H9 (cell line): ENCODE results near the gene HNRNPF. TPM values are rescaled to one million over a fixed set of nuclear protein-coding genes. Genes with fewer than 3 reads are reported as not detected.

ENCODE experiments used
- DNase-seq: peaks from one replicate; pipeline ENCODE4 v3.0.0-alpha.2; 2017
- H2AFZ ChIP-seq: one replicate; pipeline ENCODE4 v1.6.1; 2013; ENCODE audit warnings: mild to moderate bottlenecking, low read length, control low read depth, moderate library complexity
- H2AK5ac ChIP-seq: 2 replicates; pipeline ENCODE4 v1.6.1; 2013; ENCODE audit warnings: low read length, control low read depth, mixed read lengths; ENCODE audit not compliant: insufficient read length
- H2BK120ac ChIP-seq: one replicate; pipeline ENCODE4 v1.6.1; 2013; ENCODE audit warnings: low read depth, mild to moderate bottlenecking, low read length, control low read depth, inconsistent platforms; ENCODE audit not compliant: poor library complexity, severe bottlenecking
- H2BK12ac ChIP-seq: 2 replicates; pipeline ENCODE4 v1.6.1; 2013; ENCODE audit warnings: low read length, control low read depth, mixed read lengths, low read depth; ENCODE audit not compliant: insufficient read length
- H2BK15ac ChIP-seq: 2 replicates; pipeline ENCODE4 v1.6.1; 2013; ENCODE audit warnings: low read depth, low read length, control low read depth
- H2BK20ac ChIP-seq: one replicate; pipeline ENCODE4 v1.6.1; 2013; ENCODE audit warnings: low read depth, mild to moderate bottlenecking, low read length, control low read depth, inconsistent platforms; ENCODE audit not compliant: poor library complexity, severe bottlenecking
- H2BK5ac ChIP-seq: 2 replicates; pipeline ENCODE4 v1.6.1; 2013; ENCODE audit warnings: low read length, control low read depth, mixed read lengths; ENCODE audit not compliant: insufficient read length
- H3K14ac ChIP-seq: 2 replicates; pipeline ENCODE4 v1.6.1; 2013; ENCODE audit warnings: low read length, control low read depth; ENCODE audit not compliant: insufficient read depth
- H3K18ac ChIP-seq: 2 replicates; pipeline ENCODE4 v1.6.1; 2013; ENCODE audit warnings: low read depth, mild to moderate bottlenecking, mixed read lengths, low read length, control low read depth; ENCODE audit not compliant: insufficient read length
- H3K23ac ChIP-seq: 2 replicates; pipeline ENCODE4 v1.6.1; 2013; ENCODE audit warnings: low read length, control low read depth, mixed read lengths, low read depth; ENCODE audit not compliant: insufficient read length
- H3K23me2 ChIP-seq: 2 replicates; pipeline ENCODE4 v1.6.1; 2013; ENCODE audit warnings: low read depth, mild to moderate bottlenecking, mixed read lengths, low read length, control low read depth; ENCODE audit not compliant: insufficient read length, poor library complexity, severe bottlenecking
- H3K27ac ChIP-seq: 2 replicates; pipeline ENCODE4 v1.5.1; 2013; ENCODE audit warnings: low read length, control low read depth, mixed read lengths, low read depth; ENCODE audit not compliant: insufficient read length
- H3K27me3 ChIP-seq: 2 replicates; pipeline ENCODE4 v1.6.1; 2013; ENCODE audit warnings: low read length, control low read depth, inconsistent platforms; ENCODE audit not compliant: insufficient read depth
- H3K4ac ChIP-seq: 2 replicates; pipeline ENCODE4 v1.6.1; 2013; ENCODE audit warnings: low read depth, mild to moderate bottlenecking, control low read depth, inconsistent platforms, low read length, moderate library complexity
- H3K4me1 ChIP-seq: 2 replicates; pipeline ENCODE4 v1.6.1; 2013; ENCODE audit warnings: low read length, control low read depth, inconsistent platforms; ENCODE audit not compliant: insufficient read depth
- H3K4me2 ChIP-seq: 2 replicates; pipeline ENCODE4 v1.6.1; 2013; ENCODE audit warnings: low read length, control low read depth, mixed read lengths; ENCODE audit not compliant: insufficient read length, insufficient read depth
- H3K56ac ChIP-seq: 2 replicates; pipeline ENCODE4 v1.6.1; 2013; ENCODE audit warnings: low read depth, mild to moderate bottlenecking, mixed read lengths, low read length, control low read depth; ENCODE audit not compliant: insufficient read length
- H3K79me1 ChIP-seq: 2 replicates; pipeline ENCODE4 v1.6.1; 2013; ENCODE audit warnings: low read depth, mild to moderate bottlenecking, moderate library complexity, low read length, control low read depth, inconsistent platforms; ENCODE audit not compliant: insufficient read depth, poor library complexity, severe bottlenecking
- H3K79me2 ChIP-seq: 2 replicates; pipeline ENCODE4 v1.6.1; 2013; ENCODE audit warnings: low read length, control low read depth, inconsistent platforms; ENCODE audit not compliant: insufficient read depth
- H3K9ac ChIP-seq: 2 replicates; pipeline ENCODE4 v1.6.1; 2013; ENCODE audit warnings: low read length, control low read depth, mixed read lengths; ENCODE audit not compliant: insufficient read length; ENCODE audit errors: extremely low read depth
- H3K9me3 ChIP-seq: one replicate; pipeline ENCODE4 v1.6.1; 2013; ENCODE audit warnings: low read depth, low read length, inconsistent platforms; ENCODE audit not compliant: control insufficient read depth
- H3T11ph ChIP-seq: one replicate; pipeline ENCODE4 v1.6.1; 2013; ENCODE audit warnings: mild to moderate bottlenecking, low read length, control low read depth, inconsistent platforms
- H4K20me1 ChIP-seq: one replicate; pipeline ENCODE4 v1.6.1; 2013; ENCODE audit not compliant: control insufficient read depth, insufficient read length, insufficient read depth
- H4K5ac ChIP-seq: 2 replicates; pipeline ENCODE4 v1.6.1; 2013; ENCODE audit warnings: low read depth, mild to moderate bottlenecking, mixed read lengths, low read length, control low read depth; ENCODE audit not compliant: insufficient read length
- H4K8ac ChIP-seq: replicated peaks from 2 replicates; pipeline ENCODE4 v1.6.1; 2013; ENCODE audit warnings: low read length, control low read depth, mixed read lengths, low read depth; ENCODE audit not compliant: insufficient read length
- H4K91ac ChIP-seq: 2 replicates; pipeline ENCODE4 v1.6.1; 2013; ENCODE audit warnings: low read depth, mild to moderate bottlenecking, moderate library complexity, mixed read lengths, low read length, control low read depth; ENCODE audit not compliant: insufficient read length
- H3K27ac Mint-ChIP-seq, 3 experiments: 2 replicates in 2 of 3; 3 replicates in 1 of 3; pipeline ENCODE4 v1.8.0; 2020 to 2021; ENCODE audit warnings: mixed read lengths in 3 of 3, mild to moderate bottlenecking in 1 of 3, moderate library complexity in 1 of 3
- H3K27me3 Mint-ChIP-seq: 2 replicates; pipeline ENCODE4 v1.8.0; 2021; ENCODE audit warnings: low read depth, mild to moderate bottlenecking, moderate library complexity, mixed read lengths
- H3K36me3 Mint-ChIP-seq, 3 experiments: 2 replicates in 2 of 3; 3 replicates in 1 of 3; pipeline ENCODE4 v1.8.0; 2020 to 2021; ENCODE audit warnings: low read depth in 3 of 3, mixed read lengths in 3 of 3; ENCODE audit not compliant: insufficient read depth in 1 of 3
- H3K4me1 Mint-ChIP-seq, 2 experiments: 2 replicates each; pipeline ENCODE4 v1.8.0; 2020; ENCODE audit warnings: mixed read lengths in 2 of 2
- H3K4me3 Mint-ChIP-seq, 2 experiments: 2 replicates in 1 of 2; 3 replicates in 1 of 2; pipeline ENCODE4 v1.8.0; 2020 to 2021; ENCODE audit warnings: mild to moderate bottlenecking in 2 of 2, mixed read lengths in 2 of 2, moderate library complexity in 1 of 2
- H3K9me3 Mint-ChIP-seq, 2 experiments: 2 replicates in 1 of 2; 3 replicates in 1 of 2; pipeline ENCODE4 v1.8.0; 2020; ENCODE audit warnings: mild to moderate bottlenecking in 2 of 2, mixed read lengths in 2 of 2, moderate library complexity in 1 of 2
- WGBS: extraction: QIAGEN DNeasy Blood & Tissue Kit; methylation state at CpG from one replicate; pipeline ENCODE4 v1.1.7; 2013; ENCODE audit warnings: missing lambda C conversion rate, low lambda C conversion rate, mixed read lengths; ENCODE audit not compliant: insufficient read length; ENCODE audit errors: extremely low coverage; 5-methylcytosine and 5-hydroxymethylcytosine counted together
- total RNA-seq: library from RNA; stranded (reverse); gene quantifications from 2 replicates; pipeline ENCODE4 v1.2.1, GENCODE V29; 2021
- TF ChIP-seq, protein P1 (sequence below): fragments of 200-600 bp; sonication (generic); conservative IDR thresholded peaks from 3 replicates; pipeline ENCODE4 v1.8.0; 2021; ENCODE audit warnings: antibody characterized with exemption, mild to moderate bottlenecking

Gene HNRNPF
- total RNA-seq, 1 experiment from 2014 or later: 411 TPM

DNA sequence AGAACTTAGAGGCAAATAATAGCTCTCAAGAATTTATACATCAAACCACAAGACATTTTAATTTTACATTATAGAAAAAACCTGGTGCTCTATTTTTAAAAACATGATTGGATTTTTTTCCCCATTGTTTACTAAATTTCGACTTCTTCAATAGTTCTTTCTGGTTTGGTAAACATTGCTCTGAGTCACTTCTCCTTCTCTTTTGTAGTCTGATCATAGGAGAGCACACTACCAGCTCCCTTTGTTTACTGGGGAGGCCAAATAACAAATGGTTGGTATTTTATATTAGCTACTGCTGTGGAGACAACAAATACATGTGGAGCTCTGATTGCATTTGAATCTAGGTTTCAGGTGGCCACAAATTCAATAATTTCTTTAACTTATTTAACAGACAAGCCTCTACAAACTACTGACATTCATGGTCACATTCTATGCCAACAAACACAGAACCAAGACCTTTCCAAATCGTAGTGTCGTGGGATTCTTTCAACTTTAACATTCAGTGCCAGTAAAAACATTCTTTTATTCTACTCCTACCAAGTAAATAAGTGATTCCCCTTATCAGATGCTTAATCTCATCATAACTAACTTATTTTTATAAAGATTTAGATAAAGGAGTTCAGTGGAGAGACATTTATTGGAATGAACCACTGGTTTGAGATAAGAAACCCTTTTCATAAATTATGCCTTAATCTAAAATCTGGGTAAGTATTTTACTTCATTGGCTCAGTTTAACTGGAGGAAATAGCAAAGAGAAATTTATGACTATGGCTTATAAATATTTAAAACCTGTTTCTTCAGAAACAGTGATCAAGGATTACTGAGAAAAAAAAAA is 55.3 kb downstream of the HNRNPF start:
- Histone ChIP-seq H3K4me1 (peaks cover 2% of the 10 kb centered on the region; the same call in 1 of the 2 replicates), H3K79me1 (no peaks in the 10 kb centered on the region), H3K23ac (no peak overlapping the region), H3K56ac (no peak overlapping the region), H3K18ac (no peak overlapping the region), H3K27ac (no peak overlapping the region), H2BK20ac (no peak overlapping the region), H2BK15ac (no peak overlapping the region), H2AFZ (no peak overlapping the region), H4K5ac (no peak overlapping the region), H3K79me2 (no peaks in the 10 kb centered on the region), H3K9ac (no peak overlapping the region), H3K23me2 (no peaks in the 10 kb centered on the region), H2BK5ac (no peak overlapping the region), H2BK120ac (no peak overlapping the region), H4K8ac (no peak overlapping the region), H3K14ac (no peak overlapping the region), H3T11ph (no peak overlapping the region), H3K9me3 (no peaks in the 10 kb centered on the region), H2AK5ac (no peak overlapping the region), H3K4me2 (no peak overlapping the region), H2BK12ac (no peak overlapping the region), H4K20me1 (no peaks in the 10 kb centered on the region), H3K27me3 (no peaks in the 10 kb centered on the region), H3K4ac (no peak overlapping the region), H4K91ac (no peak overlapping the region)
- DNase-seq: no peak
- Mint-ChIP-seq H3K9me3 (no peaks in the 10 kb centered on the region), H3K27ac (peak overlapping the region; percentile 24 to 80 (median 44); a peak in 3 of 7 replicates), H3K36me3 (no peaks in the 10 kb centered on the region), H3K4me3 (no peak overlapping the region), H3K27me3 (no peaks in the 10 kb centered on the region), H3K4me1 (peaks cover 29 to 43% of the 10 kb centered on the region in 2 experiments)
- TF ChIP-seq, protein P1, sequence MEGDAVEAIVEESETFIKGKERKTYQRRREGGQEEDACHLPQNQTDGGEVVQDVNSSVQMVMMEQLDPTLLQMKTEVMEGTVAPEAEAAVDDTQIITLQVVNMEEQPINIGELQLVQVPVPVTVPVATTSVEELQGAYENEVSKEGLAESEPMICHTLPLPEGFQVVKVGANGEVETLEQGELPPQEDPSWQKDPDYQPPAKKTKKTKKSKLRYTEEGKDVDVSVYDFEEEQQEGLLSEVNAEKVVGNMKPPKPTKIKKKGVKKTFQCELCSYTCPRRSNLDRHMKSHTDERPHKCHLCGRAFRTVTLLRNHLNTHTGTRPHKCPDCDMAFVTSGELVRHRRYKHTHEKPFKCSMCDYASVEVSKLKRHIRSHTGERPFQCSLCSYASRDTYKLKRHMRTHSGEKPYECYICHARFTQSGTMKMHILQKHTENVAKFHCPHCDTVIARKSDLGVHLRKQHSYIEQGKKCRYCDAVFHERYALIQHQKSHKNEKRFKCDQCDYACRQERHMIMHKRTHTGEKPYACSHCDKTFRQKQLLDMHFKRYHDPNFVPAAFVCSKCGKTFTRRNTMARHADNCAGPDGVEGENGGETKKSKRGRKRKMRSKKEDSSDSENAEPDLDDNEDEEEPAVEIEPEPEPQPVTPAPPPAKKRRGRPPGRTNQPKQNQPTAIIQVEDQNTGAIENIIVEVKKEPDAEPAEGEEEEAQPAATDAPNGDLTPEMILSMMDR: no peak
- no CpG with 5 or more reads among the region's 3 CpGs for WGBS
